HepG2 (cell line): Measurements from ENCODE around the gene ARL6IP4. TPM values are rescaled to one million over a fixed set of nuclear protein-coding genes. Genes with fewer than 3 reads are reported as not detected.

ENCODE experiments used
- ATAC-seq: fragments of 200-7000 bp; cut with Tn5 transposase; 3 replicates; pipeline ENCODE4 v1.9.1; 2020; ENCODE audit warnings: mild to moderate bottlenecking, moderate library complexity
- BruUV-seq: library from RNA; stranded (reverse); fragments of 400-500 nt; replicated peaks from 2 replicates; lab custom pipeline; 2021; lab: Mats Ljungman, UMichigan
- CTCF ChIA-PET: fragments of 300-600 bp; formaldehyde crosslinking; extraction: SDS; loops from one replicate; lab custom pipeline; 2021; ENCODE audit warnings: low total read pairs, inconsistent platforms, low intra/inter-chr PET ratio; lab: Yijun Ruan, JAX
- POLR2A ChIA-PET: fragments of 350-600 bp; sonication (Branson Sonifier 250); formaldehyde crosslinking; loops from one replicate; lab custom pipeline; 2020; ENCODE audit warnings: antibody characterized with exemption, inconsistent platforms; lab: Yijun Ruan, JAX
- DNase-seq: peaks from one replicate; pipeline ENCODE4 v3.0.0-alpha.2; 2015; ENCODE audit warnings: low spot score
- FAIRE-seq: peaks from 3 replicates; lab custom pipeline; 2011; peaks lifted over from hg19 to GRCh38; lab: Jason Lieb, UNC
- H2AFZ ChIP-seq: one replicate; pipeline ENCODE4 v1.6.1; 2011; ENCODE audit warnings: low read length, inconsistent platforms
- H3K27ac ChIP-seq: fragments of 300-600 bp; 3 replicates; pipeline ENCODE4 v1.8.0; 2011; ENCODE audit warnings: mixed run types, mild to moderate bottlenecking, mixed read lengths, low read length, inconsistent platforms; ENCODE audit not compliant: insufficient read depth; ENCODE audit errors: extremely low read length
- H3K27me3 ChIP-seq, 2 experiments: fragments of 200-600 bp in 1 of 2; 2 replicates in 1 of 2; 3 replicates in 1 of 2; pipeline versions ENCODE4 v1.6.0 to v1.8.0; 2011; ENCODE audit warnings: low read length in 2 of 2, mild to moderate bottlenecking in 2 of 2, moderate library complexity in 2 of 2, inconsistent platforms in 1 of 2; ENCODE audit not compliant: insufficient read depth in 2 of 2, control insufficient read depth in 1 of 2
- H3K36me3 ChIP-seq, 2 experiments: fragments of 200-600 bp in 1 of 2; replicated peaks in 1 of 2; 2 replicates in 1 of 2; 3 replicates in 1 of 2; pipeline versions ENCODE4 v1.5.1 to v1.8.0; 2011; ENCODE audit warnings: low read length in 2 of 2, inconsistent platforms in 1 of 2; ENCODE audit not compliant: insufficient read depth in 2 of 2, control insufficient read depth in 1 of 2
- H3K4me1 ChIP-seq: 2 replicates; pipeline ENCODE4 v1.5.1; 2012; ENCODE audit warnings: low read length, inconsistent platforms; ENCODE audit not compliant: insufficient read depth
- H3K4me2 ChIP-seq: 2 replicates; pipeline ENCODE4 v1.6.0; 2011; ENCODE audit warnings: low read depth, low read length, inconsistent platforms
- H3K4me3 ChIP-seq, 3 experiments: fragments of 200-600 bp in 1 of 3; sonication (generic), shearing (Covaris generic) in 1 of 3; replicated peaks in 1 of 3; 2 replicates each; pipeline ENCODE4 v1.5.1; 2011 to 2016; ENCODE audit warnings: low read length in 3 of 3, inconsistent platforms in 2 of 3, low read depth in 2 of 3, mild to moderate bottlenecking in 2 of 3, control low read depth in 1 of 3, mixed read lengths in 1 of 3; ENCODE audit not compliant: insufficient read depth in 1 of 3
- H3K79me2 ChIP-seq: one replicate; pipeline ENCODE4 v1.6.1; 2011; ENCODE audit warnings: low read length, inconsistent platforms; ENCODE audit not compliant: insufficient read depth
- H3K9ac ChIP-seq: 2 replicates; pipeline ENCODE4 v1.6.0; 2011; ENCODE audit warnings: mild to moderate bottlenecking, low read depth, low read length, inconsistent platforms; ENCODE audit not compliant: insufficient read depth
- H3K9me3 ChIP-seq: 2 replicates; pipeline ENCODE4 v1.5.1; 2012; ENCODE audit warnings: mild to moderate bottlenecking, low read length
- H4K20me1 ChIP-seq: 2 replicates; pipeline ENCODE4 v1.6.0; 2011; ENCODE audit warnings: inconsistent platforms, mild to moderate bottlenecking, low read length, moderate library complexity; ENCODE audit not compliant: insufficient read depth
- BRF2 ChIP-seq: sonication (generic); formaldehyde crosslinking; IDR thresholded peaks from 2 replicates; pipeline ENCODE4 v1.8.1; 2022; ENCODE audit warnings: mild to moderate bottlenecking, missing genetic modification reagents
- KDM5B ChIP-seq: sonication (generic); formaldehyde crosslinking; IDR thresholded peaks from 2 replicates; pipeline ENCODE4 v1.4.0; 2020; ENCODE audit warnings: missing genetic modification reagents, mild to moderate bottlenecking, borderline replicate concordance
- NPAS2 ChIP-seq: sonication (generic); formaldehyde crosslinking; IDR thresholded peaks from 2 replicates; pipeline ENCODE4 v1.8.0; 2022; ENCODE audit warnings: mild to moderate bottlenecking, missing genetic modification reagents, borderline replicate concordance
- TFE3 ChIP-seq: IDR thresholded peaks from 2 replicates; pipeline ENCODE4 v1.6.1; 2016
- ZFP41 ChIP-seq: sonication (generic); formaldehyde crosslinking; IDR thresholded peaks from 2 replicates; pipeline ENCODE4 v1.4.0; 2020; ENCODE audit warnings: mild to moderate bottlenecking, missing genetic modification reagents, borderline replicate concordance
- ZNF432 ChIP-seq: sonication (generic); formaldehyde crosslinking; IDR thresholded peaks from 2 replicates; pipeline ENCODE4 v1.5.0; 2020; ENCODE audit warnings: missing genetic modification reagents, mild to moderate bottlenecking, borderline replicate concordance
- ZNF841 ChIP-seq: sonication (generic); formaldehyde crosslinking; IDR thresholded peaks from 2 replicates; pipeline ENCODE4 v1.8.1; 2023; ENCODE audit warnings: missing genetic modification reagents, borderline replicate concordance
- WGBS: methylation state at CpG from one replicate; pipeline ENCODE4 v1.1.6; 2017; ENCODE audit warnings: low lambda C conversion rate; 5-methylcytosine and 5-hydroxymethylcytosine counted together
- in situ Hi-C: cut with HindIII; loops from 2 replicates; pipeline ENCODE4 v1.10.0; 2017; ENCODE audit warnings: low pct_unique_long_range_greater_than_20kb; ENCODE audit not compliant: extremely low pct_ligation_motif_present
- intact Hi-C: fragments of 100-400 bp; cut with micrococcal nuclease; formaldehyde crosslinking; loops from one replicate; pipeline ENCODE4 v1.10.0; 2022; ENCODE audit not compliant: unreplicated experiment
- polyA plus RNA-seq, 8 experiments: library from polyadenylated mRNA; depleted of rRNA in 3 of 8; stranded (reverse) in 7 of 8; unstranded in 1 of 8; fragments of >200 nt; fragmentation: Illumina TruSeq in 4 of 8; extraction: Trizol in 4 of 8; gene quantifications; 2 replicates each; pipeline versions ENCODE4 v1.2.1 to v1.2.3, GENCODE V29; 2011 to 2016; ENCODE audit warnings: low read depth in 4 of 8, missing spikeins in 1 of 8, mixed read lengths in 1 of 8; ENCODE audit not compliant: insufficient read depth in 1 of 8
- total RNA-seq, 5 experiments: library from RNA; depleted of rRNA; stranded (reverse); fragments of >200 nt; fragmentation: Illumina TruSeq; extraction: Trizol; gene quantifications; 2 replicates each; pipeline ENCODE4 v1.2.3, GENCODE V29; 2016; ENCODE audit warnings: low read depth in 1 of 5

The ARL6IP4 gene
- total and polyA plus RNA-seq, 2 of the 13 experiments (the other 11 are each of a cell fraction or from before 2014, with no cell fraction given): 155 to 220 TPM

- Histone ChIP-seq H3K4me2 (no peak overlapping the region), H4K20me1 (no peaks in the 10 kb centered on the region), H3K9me3 (no peaks in the 10 kb centered on the region), H3K36me3 (peaks cover 4% of the 10 kb centered on the region in 2 experiments; a peak in 2 of 5 replicates), H3K9ac (no peak overlapping the region), H3K4me1 (peaks cover 11% of the 10 kb centered on the region), H3K27ac (no peak overlapping the region), H3K79me2 (no peaks in the 10 kb centered on the region), H3K4me3 (no peak overlapping the region), H2AFZ (no peak overlapping the region), H3K27me3 (no peaks in the 10 kb centered on the region)
- BruUV-seq: no TSS peak
- no peak for DNase-seq
- ChIA-PET CTCF (no interaction called here), POLR2A (no interaction called here)
- no peak for ATAC-seq
- intact Hi-C loops (no loop called here), in situ Hi-C loops (no loop called here)
- FAIRE-seq: no peak
- TF ChIP-seq ZNF432 (CRISPR knock-in tag) (no peak), KDM5B (CRISPR knock-in tag) (no peak), ZNF841 (CRISPR knock-in tag) (no peak), NPAS2 (CRISPR knock-in tag) (no peak), TFE3 (CRISPR knock-in tag) (no peak), BRF2 (CRISPR knock-in tag) (no peak), ZFP41 (no peak)
- 97% methylated on average over 15 of the region's 27 CpGs for WGBS
These were observed 11.3 kb downstream of the ARL6IP4 start for GRCh38 chr12:122991623-122992275.
